GM12878 (cell line): ENCODE results near the gene DDX11.

Experiments
- CBFB ChIP-seq: IDR thresholded peaks from 2 replicates; pipeline ENCODE4 v1.6.1; 2016; ENCODE audit warnings: antibody characterized with exemption, low read depth
- CHD1 ChIP-seq: IDR thresholded peaks from 2 replicates; pipeline ENCODE4 v1.6.1; 2012; ENCODE audit warnings: low read depth, low read length, improper control_type of control experiment
- CHD4 ChIP-seq: fragments of 200-600 bp; sonication (generic); IDR thresholded peaks from 2 replicates; pipeline ENCODE4 v1.6.1; 2016; ENCODE audit warnings: mild to moderate bottlenecking
- CTCF ChIP-seq, 3 experiments: IDR thresholded peaks in 2 of 3; conservative IDR thresholded peaks in 1 of 3; 2 replicates each; pipeline ENCODE4 v1.5.1; 2011; ENCODE audit warnings: low read depth in 3 of 3, low read length in 3 of 3, mild to moderate bottlenecking in 3 of 3, control low read depth in 2 of 3, moderate library complexity in 2 of 3, inconsistent platforms in 1 of 3, mixed read lengths in 1 of 3; ENCODE audit not compliant: control insufficient read depth in 2 of 3, insufficient read depth in 1 of 3; ENCODE audit errors: extremely low read depth in 1 of 3
- EP300 ChIP-seq, 2 experiments: fragments of 150-350 bp in 1 of 2; IDR thresholded peaks; 2 replicates each; pipeline ENCODE4 v1.6.1; 2011 to 2012; ENCODE audit warnings: low read depth in 2 of 2, low read length in 2 of 2, borderline replicate concordance in 1 of 2, improper control_type of control experiment in 1 of 2, inconsistent platforms in 1 of 2; ENCODE audit not compliant: control insufficient read depth in 1 of 2
- FOXK2 ChIP-seq: fragments of 450-650 bp; IDR thresholded peaks from 2 replicates; pipeline ENCODE4 v1.6.1; 2017; ENCODE audit warnings: mild to moderate bottlenecking, moderate library complexity
- NR2C1 ChIP-seq: fragments of 450-650 bp; IDR thresholded peaks from 2 replicates; pipeline ENCODE4 v1.6.1; 2017; ENCODE audit warnings: antibody characterized with exemption, mild to moderate bottlenecking, moderate library complexity
- SPI1 ChIP-seq: IDR thresholded peaks from 2 replicates; pipeline ENCODE4 v1.6.1; 2011; ENCODE audit warnings: low read depth, mild to moderate bottlenecking, low read length, moderate library complexity, borderline replicate concordance; ENCODE audit not compliant: insufficient read depth
- TAF1 ChIP-seq: IDR thresholded peaks from 2 replicates; pipeline ENCODE4 v1.6.1; 2011; ENCODE audit warnings: mild to moderate bottlenecking, low read depth, low read length, borderline replicate concordance

- no peak for TF ChIP-seq EP300 (IDR thresholded peaks at IDR 0.05; ENCODE audit: borderline replicate concordance in 1 of 2, control insufficient read depth in 1 of 2, low read depth in 2 of 2, low read length in 2 of 2)
- no peak for TF ChIP-seq CHD1
- TF ChIP-seq CHD4 = no peak
- no peak for TF ChIP-seq CBFB
- no peak for TF ChIP-seq SPI1
- TF ChIP-seq TAF1 = no peak
- no peak for TF ChIP-seq NR2C1
- TF ChIP-seq CTCF (IDR thresholded peaks at IDR 0.05 in 2 of 3, conservative IDR thresholded peaks at IDR 0.05 in 1 of 3; ENCODE audit: control insufficient read depth in 2 of 3, extremely low read depth in 1 of 3, insufficient read depth in 1 of 3, low read depth in 3 of 3, low read length in 3 of 3) = no peak
- no peak for TF ChIP-seq FOXK2
These were observed 48.8 kb downstream of the DDX11 start for GRCh38 chr12:31122481-31122880.
